Neural cell (in vitro differentiated cells): ENCODE measurements around the gene PAX1. TPM values are rescaled to one million over a fixed set of nuclear protein-coding genes. Genes with fewer than 3 reads are reported as not detected.
A peak's percentile ranks its signal among the peaks of the same experiment; 100 is the strongest.

Experiments used
- H2AFZ ChIP-seq: fragments of 200-600, 300-800 bp; sonication (generic), shearing (Covaris generic); 2 replicates; pipeline ENCODE4 v1.6.0; 2014; ENCODE audit warnings: low read depth, mild to moderate bottlenecking, antibody characterized with exemption, low read length, moderate library complexity
- H3F3A ChIP-seq: fragments of 200-600 bp; shearing (Covaris generic); 2 replicates; pipeline ENCODE4 v1.6.1; 2016; ENCODE audit warnings: mild to moderate bottlenecking, moderate library complexity, mixed read lengths, antibody characterized with exemption, low read length; ENCODE audit not compliant: insufficient read depth, poor library complexity, severe bottlenecking
- H3K27ac ChIP-seq: fragments of 200-600, 300-800 bp; sonication (generic), shearing (Covaris generic); 2 replicates; pipeline ENCODE4 v1.5.1; 2014; ENCODE audit warnings: mild to moderate bottlenecking, low read length, moderate library complexity
- H3K27me3 ChIP-seq: fragments of 300-800, 200-600 bp; sonication (generic), shearing (Covaris generic); 2 replicates; pipeline ENCODE4 v1.6.0; 2014; ENCODE audit warnings: mild to moderate bottlenecking, low read depth, low read length, moderate library complexity; ENCODE audit not compliant: insufficient read depth
- H3K36me3 ChIP-seq: fragments of 300-800, 200-600 bp; sonication (generic), shearing (Covaris generic); 2 replicates; pipeline ENCODE4 v1.5.1; 2014; ENCODE audit warnings: mild to moderate bottlenecking, antibody characterized with exemption, low read length, moderate library complexity; ENCODE audit not compliant: insufficient read depth
- H3K4me2 ChIP-seq: fragments of 300-800, 200-600 bp; sonication (generic), shearing (Covaris generic); 2 replicates; pipeline ENCODE4 v1.6.0; 2014; ENCODE audit warnings: mild to moderate bottlenecking, low read length
- H3K4me3 ChIP-seq: fragments of 300-800, 200-600 bp; sonication (generic), shearing (Covaris generic); 2 replicates; pipeline ENCODE4 v1.5.1; 2014; ENCODE audit warnings: mild to moderate bottlenecking, low read length, moderate library complexity
- H3K79me2 ChIP-seq: fragments of 200-600 bp; shearing (Covaris generic); replicated peaks from 2 replicates; pipeline ENCODE4 v1.6.0; 2014; ENCODE audit warnings: mild to moderate bottlenecking, low read length, moderate library complexity; ENCODE audit not compliant: insufficient read depth
- H3K9ac ChIP-seq: fragments of 300-800, 200-600 bp; sonication (generic), shearing (Covaris generic); 2 replicates; pipeline ENCODE4 v1.6.1; 2016; ENCODE audit warnings: mild to moderate bottlenecking, low read length, mixed read lengths
- H3K9me2 ChIP-seq: fragments of 200-600 bp; shearing (Covaris generic); 2 replicates; pipeline ENCODE4 v1.6.1; 2016; ENCODE audit warnings: mild to moderate bottlenecking, low read length, mixed read lengths; ENCODE audit not compliant: insufficient read depth
- H3K9me3 ChIP-seq: fragments of 200-600, 300-800 bp; sonication (generic), shearing (Covaris generic); 2 replicates; pipeline ENCODE4 v1.6.1; 2016; ENCODE audit warnings: mild to moderate bottlenecking, mixed run types, low read length, moderate library complexity, mixed read lengths
- H4K20me1 ChIP-seq: fragments of 200-600 bp; shearing (Covaris generic); 2 replicates; pipeline ENCODE4 v1.6.1; 2016; ENCODE audit warnings: mild to moderate bottlenecking, mixed run types; ENCODE audit not compliant: insufficient read depth
- CTCF ChIP-seq: fragments of 450-650 bp; IDR thresholded peaks from 2 replicates; pipeline ENCODE4 v1.5.1; 2014; ENCODE audit warnings: antibody characterized with exemption, mild to moderate bottlenecking, moderate library complexity; ENCODE audit not compliant: poor library complexity, severe bottlenecking
- EP300 ChIP-seq: fragments of 450-650 bp; conservative IDR thresholded peaks from 2 replicates; pipeline ENCODE4 v1.6.1; 2014; ENCODE audit warnings: antibody characterized with exemption, mild to moderate bottlenecking, moderate library complexity; ENCODE audit not compliant: poor library complexity, severe bottlenecking
- EZH2 ChIP-seq: fragments of 200-600, 300-800 bp; shearing (Covaris generic), sonication (generic); IDR thresholded peaks from 2 replicates; pipeline ENCODE4 v1.6.1; 2014; ENCODE audit warnings: antibody characterized with exemption, low read length, borderline replicate concordance, mild to moderate bottlenecking; ENCODE audit not compliant: insufficient read depth, poor library complexity, severe bottlenecking
- MXI1 ChIP-seq: fragments of 450-650 bp; conservative IDR thresholded peaks from 2 replicates; pipeline ENCODE4 v1.6.1; 2014; ENCODE audit warnings: antibody characterized with exemption, mild to moderate bottlenecking; ENCODE audit not compliant: poor library complexity, severe bottlenecking
- POLR2AphosphoS5 ChIP-seq: IDR thresholded peaks from 2 replicates; pipeline ENCODE4 v1.6.1; 2012
- RAD21 ChIP-seq: fragments of 450-650 bp; conservative IDR thresholded peaks from 2 replicates; pipeline ENCODE4 v1.6.1; 2014; ENCODE audit warnings: antibody characterized with exemption, mild to moderate bottlenecking, moderate library complexity
- REST ChIP-seq: IDR thresholded peaks from 2 replicates; pipeline ENCODE4 v1.6.1; 2012; ENCODE audit warnings: borderline replicate concordance
- SMC3 ChIP-seq: fragments of 450-650 bp; conservative IDR thresholded peaks from 2 replicates; pipeline ENCODE4 v1.6.1; 2014; ENCODE audit warnings: antibody characterized with exemption, mild to moderate bottlenecking, moderate library complexity; ENCODE audit not compliant: poor library complexity
- TAF1 ChIP-seq: IDR thresholded peaks from 2 replicates; pipeline ENCODE4 v1.6.1; 2012; ENCODE audit warnings: low read depth
- polyA plus RNA-seq: library from polyadenylated mRNA; depleted of rRNA; stranded (reverse); fragments of >200 nt; gene quantifications from 2 replicates; pipeline ENCODE4 v1.2.3, GENCODE V29; 2014

PAX1 gene
- polyA plus RNA-seq, 1 donor from 2014 or later: not detected

GRCh38 chr20:21706261-21707195 is 1.1 kb downstream of the PAX1 start:
- H3K9me2 ChIP-seq: no peaks in the 10 kb centered on the region
- H3K36me3 ChIP-seq: no peaks in the 10 kb centered on the region
- H3K27ac ChIP-seq: no peak overlapping the region
- no peak overlapping the region for H3K4me2 ChIP-seq
- H4K20me1 ChIP-seq: no peaks in the 10 kb centered on the region
- H3K4me3 ChIP-seq: peak overlapping the region; percentile 57
- TF ChIP-seq REST (no peak), MXI1 (no peak), TAF1 (no peak), SMC3 (no peak), RAD21 (no peak), EP300 (no peak), EZH2 (peak; percentile 89), POLR2AphosphoS5 (peak; percentile 8), CTCF (no peak)
- H3K9me3 ChIP-seq: no peaks in the 10 kb centered on the region
- H2AFZ ChIP-seq: no peak overlapping the region
- H3F3A ChIP-seq: no peaks in the 10 kb centered on the region
- no peak overlapping the region for H3K9ac ChIP-seq
- H3K27me3 ChIP-seq: peaks cover 99% of the 10 kb centered on the region
- H3K79me2 ChIP-seq: no peaks in the 10 kb centered on the region

GRCh38 chr20:21707267-21707666 is 1.8 kb downstream of the PAX1 start:
- Histone ChIP-seq H3K79me2 (no peaks in the 10 kb centered on the region), H3K4me2 (no peak overlapping the region), H3K9me2 (no peaks in the 10 kb centered on the region), H2AFZ (no peak overlapping the region), H3F3A (no peaks in the 10 kb centered on the region), H3K27ac (no peak overlapping the region), H3K9ac (no peak overlapping the region), H3K9me3 (no peaks in the 10 kb centered on the region), H3K4me3 (no peak overlapping the region), H3K27me3 (peaks cover 99% of the 10 kb centered on the region), H3K36me3 (no peaks in the 10 kb centered on the region), H4K20me1 (no peaks in the 10 kb centered on the region)
- TF ChIP-seq POLR2AphosphoS5 (no peak), RAD21 (no peak), SMC3 (no peak), EZH2 (no peak), MXI1 (no peak), CTCF (no peak), REST (no peak), TAF1 (no peak), EP300 (no peak)
